Fibroblast of villous mesenchyme (primary cell): ENCODE data around the gene FERMT1. TPM values are rescaled to one million over a fixed set of nuclear protein-coding genes. Genes with fewer than 3 reads are reported as not detected.

Experiments used
- DNase-seq: peaks from one replicate; pipeline ENCODE4 v3.0.0-alpha.2; 2010; ENCODE audit warnings: low read depth
- H3K4me3 ChIP-seq: 2 replicates; pipeline ENCODE4 v1.5.1; 2011; ENCODE audit warnings: low read depth, mild to moderate bottlenecking, low read length
- CTCF ChIP-seq: IDR thresholded peaks from 2 replicates; pipeline ENCODE4 v1.5.1; 2012; ENCODE audit warnings: low read depth, mild to moderate bottlenecking, low read length; ENCODE audit not compliant: insufficient read depth
- total RNA-seq: library from RNA; depleted of rRNA; stranded (reverse); fragments of >200 nt; gene quantifications from 2 replicates; pipeline ENCODE4 v1.2.3, GENCODE V29; 2012

The FERMT1 gene
- total RNA-seq, 1 donor: 4.3 TPM

DNA sequence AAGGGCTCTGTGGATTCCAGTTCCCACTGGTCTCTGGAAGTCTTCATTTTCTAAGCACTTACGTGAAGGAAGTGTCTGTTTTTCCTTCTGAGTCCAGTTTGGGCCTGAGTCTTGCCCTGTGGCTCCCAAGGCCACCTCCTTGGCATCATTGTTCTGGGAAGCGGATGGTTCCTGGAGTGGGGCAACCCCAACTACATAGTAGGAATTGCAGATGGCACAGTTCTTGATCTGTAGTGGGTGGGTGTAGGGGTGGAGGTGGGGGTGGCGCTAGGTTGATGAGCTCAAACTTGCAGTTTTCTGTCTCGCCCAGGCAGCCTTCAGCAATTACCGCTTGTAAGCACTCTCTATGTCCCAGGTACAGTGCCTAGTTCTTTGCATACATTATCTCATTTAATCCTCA, 7.2 kb upstream of the FERMT1 start:
- DNase-seq: no peak
- no peak for TF ChIP-seq CTCF
- no peak overlapping the region for H3K4me3 ChIP-seq

GRCh38 chr20:6127825-6128224, 5.0 kb upstream of the FERMT1 start:
- DNase-seq: no peak
- no peak for TF ChIP-seq CTCF
- H3K4me3 ChIP-seq: no peak overlapping the region

DNA sequence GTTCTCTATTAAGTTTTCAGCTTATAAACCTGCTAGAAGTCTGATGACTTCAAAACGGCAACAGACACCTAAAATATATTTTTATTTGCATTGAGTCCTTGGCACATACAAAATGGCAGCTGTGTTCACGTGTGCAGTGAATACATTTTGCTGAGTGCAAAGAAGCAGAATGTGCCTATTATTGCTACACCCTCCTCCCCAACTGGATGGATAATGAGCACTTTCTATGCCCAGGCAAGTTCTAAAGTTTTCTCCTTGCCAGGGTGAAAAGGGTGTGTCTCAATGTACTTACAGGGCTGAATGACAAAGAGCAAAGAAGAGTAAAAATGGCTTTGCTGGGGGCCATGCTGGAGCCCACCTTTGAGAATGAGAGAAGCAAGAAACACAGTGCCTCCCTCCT, 4.0 kb upstream of the FERMT1 start:
- no peak for DNase-seq
- H3K4me3 ChIP-seq: no peak overlapping the region
- TF ChIP-seq CTCF: no peak

GRCh38 chr20:6123649-6124014, 802 bp upstream of the FERMT1 start:
- no peak for DNase-seq
- H3K4me3 ChIP-seq: no peak overlapping the region
- no peak for TF ChIP-seq CTCF

DNA sequence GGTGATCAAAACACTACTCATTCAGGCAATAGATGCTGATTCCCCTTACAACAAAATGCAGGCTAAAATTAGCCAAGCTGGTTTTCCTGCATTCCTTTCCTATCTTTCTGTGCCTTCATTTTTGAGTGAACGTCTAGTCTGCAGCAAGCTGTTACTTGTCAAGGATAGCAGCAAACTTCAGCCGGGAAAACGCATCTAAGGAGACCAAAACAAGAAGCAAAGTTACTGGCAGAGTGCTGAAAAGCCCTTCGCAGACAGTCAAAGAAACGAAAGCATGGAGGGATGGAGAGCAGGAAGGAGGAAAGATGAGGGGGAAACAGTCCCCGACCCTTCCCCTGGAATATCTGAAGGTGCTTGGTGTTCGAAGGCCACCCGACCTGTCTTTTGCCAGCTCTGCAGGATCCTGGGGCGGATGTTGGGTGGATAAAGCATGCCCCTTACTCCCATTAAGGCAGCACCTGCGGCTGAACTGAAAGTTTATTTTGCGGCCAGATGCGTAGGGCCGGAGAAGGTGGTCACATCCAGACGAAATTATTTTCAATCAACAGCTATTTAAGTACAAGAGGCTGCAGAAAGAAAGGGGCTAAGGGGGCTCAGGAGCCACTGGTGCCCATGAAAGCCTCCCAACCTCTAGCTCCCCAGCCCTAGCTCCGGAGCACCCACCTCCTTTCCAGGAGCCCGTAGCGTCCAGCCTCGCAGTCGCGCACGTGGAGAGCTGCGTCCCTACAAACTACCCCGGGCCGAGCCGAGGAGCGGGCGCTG, 538 bp downstream of the FERMT1 start:
- no peak for TF ChIP-seq CTCF
- peak; percentile 63 for DNase-seq
- H3K4me3 ChIP-seq: peak overlapping the region; percentile 59

DNA sequence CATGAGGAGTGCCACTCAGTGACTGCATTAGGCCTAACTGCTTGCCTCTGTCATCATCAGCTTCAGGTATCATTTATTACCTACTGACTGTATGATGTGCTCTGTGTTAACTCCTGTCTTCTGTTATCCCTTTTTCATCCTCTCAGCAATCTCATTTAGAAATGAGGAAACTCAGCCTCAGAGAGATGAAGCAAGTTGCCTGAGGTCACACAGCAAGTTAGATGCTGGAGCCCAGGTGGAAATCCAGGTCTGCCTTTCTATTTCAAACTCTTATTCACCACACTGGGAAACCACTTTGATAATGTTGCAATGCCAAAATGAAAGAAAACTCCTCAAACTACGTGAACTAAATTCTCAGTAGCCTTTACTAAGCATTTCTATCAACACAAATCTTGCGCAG, 1.3 kb downstream of the FERMT1 start:
- DNase-seq: no peak
- H3K4me3 ChIP-seq: no peak overlapping the region
- TF ChIP-seq CTCF: no peak

- no peak for DNase-seq
- TF ChIP-seq CTCF: no peak
These were observed 2.3 kb downstream of the FERMT1 start for GRCh38 chr20:6120491-6120988.

More at GRCh38 chr20:6120491-6120988, 2.3 kb downstream of the FERMT1 start:
- H3K4me3 ChIP-seq: no peak overlapping the region
